NCI-H1436 (cell line): ENCODE results near the gene HLA-DPA1.
"Not testable (repeated sequence)": the region's sequence is repeated elsewhere in the genome, so short reads cannot be mapped to it uniquely, and the experiment has no call there.

ENCODE experiments used
- DNase-seq: peaks from one replicate; lab custom pipeline; 2025; lab: John Stamatoyannopoulos, UW

The HLA-DPA1 gene

DNA sequence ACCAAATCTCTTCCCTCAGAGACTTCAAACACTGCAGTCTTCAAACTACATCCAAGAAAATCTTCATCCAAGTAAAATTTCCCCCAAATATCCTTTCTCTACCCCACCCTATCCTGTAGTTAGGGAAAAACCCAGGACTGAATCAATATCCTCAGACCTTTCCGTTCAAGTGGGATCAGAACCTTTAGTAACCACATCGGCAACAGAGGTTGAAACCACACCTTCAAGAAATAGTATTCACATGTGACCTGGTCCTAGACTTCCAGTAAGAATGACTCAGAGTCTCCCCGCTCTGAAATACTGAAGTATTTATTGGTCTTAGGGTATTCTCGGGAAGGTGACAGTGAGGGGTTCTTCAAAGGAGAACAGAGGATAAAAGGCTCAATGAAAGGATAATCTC is 8.7 kb downstream of the HLA-DPA1 start:
- no peak for DNase-seq

DNA sequence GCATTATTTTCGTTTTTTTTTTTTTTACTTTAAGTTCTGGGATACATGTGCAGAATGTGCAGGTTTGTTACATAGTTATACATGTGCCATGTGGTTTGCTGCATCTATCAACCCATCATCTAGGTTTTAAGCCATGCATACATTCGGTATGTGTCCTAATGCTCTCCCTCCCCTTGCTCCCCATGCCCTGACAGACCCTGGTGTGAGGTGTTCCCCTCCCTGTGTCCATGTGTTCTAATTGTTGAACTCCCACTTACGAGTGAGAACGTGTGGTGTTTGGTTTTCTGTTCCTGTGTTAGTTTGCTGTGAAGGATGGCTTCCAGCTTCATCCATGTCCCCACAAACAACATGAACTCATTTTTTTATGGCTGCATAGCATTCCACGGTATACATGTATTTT is 10.0 kb downstream of the HLA-DPA1 start:
- DNase-seq: not testable (repeated sequence)

DNA sequence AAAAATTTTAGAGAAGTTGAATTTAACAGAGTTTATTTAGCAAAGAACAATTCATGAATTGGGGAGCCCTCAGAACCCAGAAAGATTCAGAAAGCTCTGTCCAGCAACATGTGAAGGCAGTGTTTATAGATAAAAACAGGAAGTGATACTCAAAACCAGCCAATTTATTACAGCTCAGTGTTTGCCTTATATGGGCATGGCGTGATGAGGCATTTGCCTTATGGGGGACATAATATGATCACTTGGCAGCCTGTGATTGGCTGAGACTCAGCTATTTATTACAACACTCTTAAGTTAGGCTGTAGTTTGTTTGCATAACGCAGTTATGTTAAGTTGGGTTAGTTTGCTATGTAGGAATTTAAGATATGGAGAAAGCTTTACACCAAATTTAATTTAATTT is 11.5 kb downstream of the HLA-DPA1 start:
- no peak for DNase-seq

DNA sequence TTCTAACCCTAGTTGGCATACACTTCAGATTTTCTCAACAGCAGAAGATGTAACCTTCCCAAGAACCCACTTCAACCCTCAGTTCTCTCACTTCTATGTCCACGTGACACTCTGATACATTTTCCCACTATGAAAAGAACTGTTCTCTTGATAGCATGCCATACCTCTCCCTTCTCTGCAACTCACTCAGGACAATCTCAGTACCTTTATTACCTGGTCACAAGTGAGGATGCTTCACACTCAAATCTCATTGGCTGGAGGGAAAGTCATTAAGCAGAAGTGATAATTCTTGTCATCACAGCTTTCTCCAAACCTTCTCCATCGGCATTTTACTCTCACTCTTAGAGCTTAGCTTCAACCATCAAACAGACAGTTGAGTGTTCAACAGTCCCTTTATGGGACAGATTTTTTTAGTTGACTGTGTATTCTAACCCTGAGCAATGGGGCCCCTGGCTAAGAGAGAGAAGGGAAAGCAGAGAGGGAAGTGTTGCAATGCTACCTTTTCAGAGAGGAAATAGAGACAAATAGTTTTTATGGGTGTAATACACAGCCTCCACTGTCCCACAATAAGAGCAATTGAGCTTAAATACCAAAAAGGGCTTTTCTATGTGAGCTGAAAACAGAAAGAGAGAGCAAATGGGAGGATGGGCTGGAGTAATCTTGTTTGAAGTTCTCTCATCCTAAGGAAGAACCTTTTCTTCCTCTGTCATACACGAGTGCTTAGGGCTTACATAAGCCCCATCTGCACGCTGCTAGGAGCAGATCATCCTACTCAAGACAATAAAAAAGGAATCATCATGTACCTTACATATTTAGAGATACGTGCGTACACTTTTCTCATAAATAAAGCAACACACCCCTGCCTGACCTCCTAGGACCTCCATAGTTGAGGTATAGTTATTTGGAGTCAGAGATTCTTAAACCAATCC is 16.0 kb downstream of the HLA-DPA1 start:
- no peak for DNase-seq

DNA sequence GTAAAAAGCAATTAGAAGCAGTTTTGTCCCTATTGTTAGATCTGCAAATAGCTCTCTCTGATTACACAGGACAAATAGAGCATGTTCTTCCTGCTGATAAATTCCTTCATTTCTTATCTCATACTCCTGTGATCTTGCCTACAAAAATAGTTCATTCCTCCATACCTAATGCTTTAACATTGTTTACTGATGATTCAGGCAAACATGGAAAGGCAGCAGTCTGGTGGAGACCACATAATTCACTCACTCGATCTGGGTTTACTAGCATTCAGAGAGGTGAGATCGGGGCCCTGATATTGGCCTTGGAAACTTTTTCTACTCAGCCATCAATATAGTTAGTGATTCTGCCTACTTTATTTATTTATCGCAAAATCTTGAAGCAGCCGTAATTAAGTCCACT is 20.2 kb downstream of the HLA-DPA1 start:
- no peak for DNase-seq

DNA sequence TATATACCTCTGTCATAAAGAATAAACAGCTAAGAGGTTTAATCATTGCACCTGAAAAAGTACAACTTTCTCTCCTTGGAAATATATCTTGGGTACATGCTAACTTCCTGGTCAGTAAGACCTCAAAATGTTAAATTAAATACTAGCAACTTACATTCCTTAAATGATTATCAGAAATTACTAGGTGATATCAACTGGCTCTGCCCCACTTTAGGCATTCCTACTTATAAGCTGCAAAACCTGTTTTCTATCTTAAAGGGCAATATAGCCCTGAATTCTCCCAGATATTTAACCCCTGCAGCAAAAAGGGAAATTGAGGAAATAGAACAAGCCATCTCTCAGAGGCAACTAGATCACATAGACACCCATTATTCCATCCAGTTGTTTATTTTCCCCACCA is 20.8 kb downstream of the HLA-DPA1 start:
- no peak for DNase-seq

DNA sequence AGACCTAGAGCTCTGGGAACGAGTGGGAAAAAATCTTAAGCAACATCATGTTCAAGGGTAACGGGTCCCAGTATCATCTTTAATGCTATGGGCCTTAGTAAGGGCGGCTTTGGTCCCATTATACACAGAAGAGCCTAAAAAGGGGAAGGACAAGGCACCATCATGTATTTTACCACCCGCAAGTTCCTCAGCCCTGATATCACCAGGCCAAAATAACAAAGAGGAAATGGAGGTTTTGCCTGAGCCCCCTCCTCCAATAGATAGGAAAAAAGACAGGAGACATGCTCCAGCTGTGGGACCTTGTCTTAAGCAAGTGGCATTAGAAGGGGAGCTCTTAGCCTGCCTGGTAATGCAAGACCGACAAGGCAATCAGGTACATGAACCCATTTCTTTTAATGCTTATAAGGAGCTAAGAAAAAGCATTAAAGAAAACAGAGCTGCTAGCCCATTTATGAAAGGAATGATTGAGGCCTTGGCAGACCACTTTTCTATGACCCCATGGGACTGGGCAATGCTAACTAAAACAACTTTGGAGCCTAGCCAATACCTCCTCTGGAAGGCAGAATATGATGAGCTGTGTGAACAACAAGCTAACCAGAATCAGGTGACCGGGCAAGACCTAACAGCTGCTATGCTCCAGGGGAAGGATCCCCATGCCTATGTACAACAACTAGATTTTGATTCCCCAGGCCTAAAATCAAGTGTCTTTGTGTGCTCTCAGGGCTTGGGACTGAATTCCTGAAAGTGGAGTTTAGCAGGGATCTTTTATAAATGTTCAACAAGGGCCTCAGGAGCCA is 23.2 kb downstream of the HLA-DPA1 start:
- DNase-seq: no peak

DNA sequence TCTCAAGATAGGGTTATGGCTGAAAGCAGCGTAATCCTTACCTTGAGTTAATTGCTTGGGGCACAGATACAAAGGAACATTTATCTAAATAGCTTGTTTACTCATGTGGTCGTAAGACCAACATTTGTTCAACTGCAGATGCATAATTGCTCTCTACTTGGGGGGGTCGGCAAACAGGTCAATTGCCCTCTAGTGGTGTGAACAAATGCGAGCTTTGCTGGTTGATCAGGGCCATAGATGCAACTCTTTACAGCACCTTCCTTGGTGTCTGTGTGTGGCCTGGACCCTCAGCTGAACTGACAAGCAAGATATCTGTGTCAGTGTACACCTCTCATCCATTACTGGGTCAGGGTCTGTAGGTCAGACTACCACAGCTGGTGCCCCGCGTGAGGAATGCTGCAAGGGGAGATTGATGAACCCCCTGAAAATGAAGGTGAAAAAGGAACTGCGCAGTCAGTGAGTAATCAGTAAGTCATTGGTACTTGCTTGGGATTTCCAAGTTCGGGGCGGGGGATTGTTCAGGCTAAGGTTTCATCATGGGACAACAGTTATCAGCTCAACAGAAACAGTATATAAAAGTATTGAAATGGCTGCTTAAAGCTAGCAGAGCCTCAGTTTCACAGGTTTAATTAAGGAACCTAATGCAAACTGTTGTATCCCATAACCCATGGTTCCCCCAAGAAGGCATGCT is 24.0 kb downstream of the HLA-DPA1 start:
- DNase-seq: no peak

DNA sequence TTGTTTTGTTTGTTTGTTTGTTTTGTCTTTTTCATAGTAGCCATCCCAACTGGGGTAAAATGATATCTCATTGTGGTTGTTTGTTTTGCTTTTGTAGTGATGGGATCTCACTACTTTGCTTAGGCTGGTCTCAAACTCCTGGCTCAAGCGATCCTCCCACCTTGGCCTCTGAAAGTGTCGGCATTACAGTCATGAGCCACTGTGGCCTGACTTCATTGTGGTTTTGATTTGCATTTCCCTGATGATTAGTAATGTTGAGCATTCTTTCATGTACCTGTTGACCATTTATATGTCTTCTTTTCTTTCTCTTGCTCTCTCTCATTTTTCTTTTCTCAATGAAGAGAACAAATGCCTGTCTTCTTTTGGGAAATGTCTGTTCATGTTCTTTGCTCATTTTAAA is 33.3 kb downstream of the HLA-DPA1 start:
- DNase-seq: no peak

DNA sequence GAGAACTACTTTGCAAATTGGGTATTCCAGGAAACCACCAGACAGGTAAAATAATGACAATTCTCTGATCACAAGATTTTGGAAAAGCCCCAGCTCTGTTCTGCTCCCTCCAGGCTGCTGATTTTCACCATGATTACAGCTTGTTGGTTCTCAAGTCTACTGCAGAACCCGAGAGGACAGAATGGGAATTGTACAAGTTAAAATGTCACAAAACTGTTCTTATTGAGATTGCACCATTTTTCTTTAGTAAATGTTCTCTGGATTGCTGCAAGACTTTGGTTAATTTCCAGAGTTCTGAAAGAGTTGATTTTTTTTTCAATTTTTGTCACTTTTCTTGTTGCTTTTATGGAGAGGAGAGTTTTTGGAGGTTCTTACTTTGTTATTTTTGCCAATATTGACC is 36.9 kb downstream of the HLA-DPA1 start:
- DNase-seq: no peak

DNA sequence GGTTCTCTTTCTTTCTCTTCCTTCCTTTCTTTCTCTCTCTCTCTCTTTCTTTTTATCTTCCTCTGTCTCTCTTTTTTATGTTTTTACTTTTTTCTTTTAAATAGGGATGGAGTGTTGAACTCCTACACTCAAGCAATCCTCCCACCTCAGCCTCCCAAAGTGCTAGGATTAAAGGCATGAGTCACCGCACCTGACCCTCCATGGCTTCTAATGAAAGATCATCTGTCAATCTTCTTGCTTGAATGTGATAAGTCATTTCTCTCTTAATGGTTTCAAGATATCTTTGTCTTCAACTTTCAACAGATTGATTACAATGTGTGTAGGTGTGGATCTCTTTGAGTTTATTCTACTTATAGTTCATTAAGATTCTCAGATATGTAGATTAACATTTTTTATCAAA is 38.9 kb downstream of the HLA-DPA1 start:
- no peak for DNase-seq

DNA sequence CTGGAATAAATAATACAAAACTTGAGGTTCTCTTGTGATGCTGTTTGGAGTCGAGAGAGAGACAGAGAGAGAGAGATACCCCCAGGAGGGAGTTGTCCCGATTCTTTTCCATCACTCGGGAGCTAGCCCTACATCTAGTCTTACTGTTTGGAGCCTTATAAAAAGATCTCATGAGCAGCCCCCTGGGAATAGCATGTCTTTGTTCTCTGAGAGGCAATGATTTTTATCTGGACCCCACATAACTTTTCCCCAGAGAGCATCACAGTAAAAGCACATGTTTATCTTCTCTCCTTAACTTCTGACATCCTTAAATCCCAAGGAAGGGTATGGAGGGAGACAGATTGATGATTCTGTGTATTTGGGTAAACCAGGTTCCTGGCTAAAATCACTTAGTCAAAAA is 43.2 kb downstream of the HLA-DPA1 start:
- no peak for DNase-seq

DNA sequence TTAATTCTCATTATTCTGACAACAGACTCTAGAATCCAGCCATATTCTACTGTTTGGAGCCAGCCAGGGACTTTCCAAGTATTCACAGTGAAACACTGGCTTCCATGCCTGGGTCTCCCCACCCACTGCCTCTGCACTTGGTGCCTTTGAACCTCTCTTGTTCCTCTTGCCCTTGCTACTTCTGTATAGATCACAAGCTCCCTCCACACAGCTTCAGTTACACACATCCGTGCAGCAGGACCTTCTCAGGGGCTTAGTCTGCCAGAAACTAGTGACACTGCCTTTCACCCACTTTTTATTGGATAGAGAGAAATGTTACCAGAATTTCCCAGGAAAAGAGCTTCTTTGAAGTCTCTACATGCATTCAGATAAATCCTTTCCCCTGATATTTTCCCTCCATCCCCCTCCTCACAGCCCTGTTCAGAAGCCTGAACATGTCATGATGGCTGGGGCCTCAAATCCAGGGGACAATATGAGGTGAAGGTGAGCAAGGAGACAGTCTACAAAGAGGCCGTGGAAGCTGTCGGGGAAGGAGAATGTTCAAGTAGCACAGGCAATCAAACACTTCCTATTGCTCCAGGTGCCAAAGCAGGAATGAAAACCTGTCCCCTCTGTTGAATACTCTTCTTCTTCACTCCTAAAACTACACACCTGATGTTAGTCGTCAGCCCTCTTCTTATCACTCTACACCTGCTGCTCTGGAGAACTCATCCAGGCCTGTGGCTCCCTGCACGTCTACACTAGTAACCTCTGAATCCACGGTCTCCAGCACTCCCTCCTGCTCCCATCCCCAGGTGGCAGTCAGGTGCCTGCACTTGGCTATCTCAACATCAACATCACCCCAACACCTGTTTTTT is 43.9 kb downstream of the HLA-DPA1 start:
- DNase-seq: no peak

DNA sequence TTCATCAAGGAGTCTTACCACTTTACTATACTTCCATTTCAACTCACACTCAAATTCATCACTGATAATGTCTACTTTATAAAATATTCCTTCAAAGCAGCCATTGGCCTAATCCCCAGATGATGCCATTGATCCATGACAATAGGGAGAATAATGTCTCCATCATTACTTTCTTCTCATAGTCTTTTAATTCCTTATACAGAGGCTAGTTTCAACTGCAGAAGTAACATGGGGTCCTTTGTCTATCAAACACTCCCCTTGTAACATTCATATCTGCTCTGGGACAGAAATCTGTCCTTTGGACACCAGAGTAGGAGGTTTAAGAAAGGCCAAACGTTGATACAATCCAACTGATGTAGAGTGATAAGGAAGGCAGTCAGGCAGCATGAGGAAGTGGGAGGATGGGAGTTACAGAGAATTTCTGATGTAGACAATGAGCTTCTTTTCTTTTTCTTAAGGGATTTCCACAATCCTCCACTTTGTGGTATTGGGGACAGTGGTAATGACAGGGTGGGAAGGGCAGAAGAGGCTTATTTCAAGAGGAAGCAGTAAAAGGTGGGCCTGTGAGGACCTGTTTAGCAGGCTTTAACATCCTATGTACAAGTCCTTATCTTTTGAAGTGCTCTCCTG is 45.1 kb downstream of the HLA-DPA1 start:
- no peak for DNase-seq

DNA sequence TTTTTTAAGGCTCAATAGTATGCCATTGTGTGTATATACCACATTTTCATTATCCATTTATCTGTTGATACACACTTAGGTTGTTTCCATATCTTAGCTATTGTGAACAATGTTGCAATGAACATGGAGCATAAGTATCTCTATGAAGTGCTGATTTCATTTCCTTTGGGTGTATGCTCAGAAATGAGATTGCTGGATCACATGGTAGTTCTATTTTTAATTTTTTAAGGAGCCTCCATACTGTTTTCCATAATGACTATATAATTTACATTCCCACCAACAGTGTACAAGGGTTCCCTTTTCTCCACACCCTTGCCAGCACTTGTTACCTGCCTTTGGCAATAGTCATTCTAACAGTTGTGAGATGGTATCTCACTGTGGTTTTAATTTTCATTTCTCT is 48.9 kb downstream of the HLA-DPA1 start:
- DNase-seq: no peak

DNA sequence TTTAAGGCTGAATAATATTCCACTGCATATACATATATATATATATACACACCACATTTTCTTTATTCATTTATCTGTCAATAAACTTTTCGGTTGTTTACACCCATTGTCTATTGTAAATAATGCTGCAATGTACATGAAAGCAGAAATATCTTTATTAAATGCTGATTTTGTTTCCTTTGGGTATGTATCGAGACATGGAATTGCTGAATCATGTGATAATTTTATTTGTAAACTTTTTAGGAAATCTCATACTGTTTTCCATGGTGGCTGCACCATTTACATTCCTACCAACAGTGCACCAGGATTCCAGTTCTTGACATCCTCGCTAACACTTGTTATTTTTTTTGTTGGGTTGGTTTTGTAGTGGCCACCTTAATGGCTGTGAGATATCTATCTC is 49.9 kb downstream of the HLA-DPA1 start:
- DNase-seq: no peak

DNA sequence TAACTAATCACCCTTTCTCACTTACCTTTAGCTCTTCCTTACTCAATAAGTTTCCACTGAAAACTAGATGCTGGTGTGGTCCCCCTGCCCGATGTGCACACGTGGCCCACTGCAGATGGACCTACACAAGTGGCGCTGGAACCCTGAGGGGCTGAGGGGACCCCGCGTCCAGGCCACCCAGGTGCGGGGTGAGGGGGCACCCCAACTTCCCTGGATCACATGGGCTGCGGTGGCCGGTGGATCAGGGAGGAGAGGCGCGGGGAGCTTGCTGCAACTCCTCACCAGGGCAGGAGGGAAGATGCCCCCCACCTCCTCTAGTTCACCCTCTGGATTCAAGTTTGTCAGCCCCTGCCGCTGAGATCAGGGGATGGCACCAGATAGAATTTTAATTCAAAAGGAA is 51.5 kb downstream of the HLA-DPA1 start:
- DNase-seq: no peak

DNA sequence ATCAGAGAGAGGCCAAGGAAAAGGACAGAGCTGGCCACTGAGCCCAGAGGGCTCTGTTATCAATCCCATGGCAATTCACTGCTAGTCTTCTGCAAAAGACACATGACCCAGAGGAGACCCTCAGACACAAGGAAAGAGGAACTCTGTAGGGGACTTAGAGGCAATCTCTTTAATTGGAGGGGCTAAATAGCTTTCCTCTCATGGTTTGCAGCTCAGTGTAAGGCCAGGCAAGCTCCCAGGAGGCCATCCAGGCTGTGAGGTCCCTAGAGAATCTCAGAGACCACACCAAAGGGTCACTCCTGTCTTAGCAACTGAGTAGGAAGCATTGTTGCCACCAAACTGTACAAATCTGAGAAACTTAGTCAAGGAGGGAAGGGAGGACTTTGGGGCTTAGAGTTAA is 54.1 kb downstream of the HLA-DPA1 start:
- DNase-seq: no peak

DNA sequence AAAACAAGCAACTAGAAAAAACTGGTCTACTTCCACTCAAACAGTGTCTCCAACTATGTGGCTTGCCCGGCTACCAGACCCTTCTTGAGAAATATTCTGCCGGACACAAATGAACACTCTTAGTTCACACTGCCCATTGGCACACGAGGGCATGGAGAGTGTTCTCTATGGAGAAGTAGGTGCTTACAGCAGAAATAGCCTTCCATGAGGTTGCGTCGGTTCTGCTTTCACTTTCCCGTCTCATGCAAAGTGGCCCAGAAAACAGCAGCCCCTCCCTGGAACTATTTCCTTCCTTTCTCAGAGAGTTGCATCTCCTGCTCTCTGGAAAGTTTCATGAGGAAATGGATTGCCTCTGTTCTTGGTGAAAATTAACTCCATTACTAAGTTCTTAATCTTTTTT is 54.5 kb downstream of the HLA-DPA1 start:
- no peak for DNase-seq

DNA sequence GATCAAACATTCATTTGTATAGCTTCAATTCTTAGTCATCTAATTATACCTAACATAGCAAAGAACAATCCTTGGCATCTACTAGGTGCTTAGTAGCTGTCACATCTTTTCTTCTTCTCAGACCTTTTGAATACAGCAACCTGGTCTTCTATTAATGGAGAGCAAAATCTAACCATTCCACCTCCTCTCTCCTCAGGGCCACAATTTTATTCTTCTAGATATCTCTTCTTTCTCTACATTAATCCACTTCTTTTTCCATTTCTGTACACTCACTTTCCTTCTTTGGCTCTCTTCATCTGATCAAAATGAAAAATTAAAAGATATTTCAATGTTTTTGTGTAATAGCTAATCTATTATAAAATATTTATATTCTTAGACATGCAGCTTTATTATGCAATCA is 55.0 kb downstream of the HLA-DPA1 start:
- DNase-seq: no peak

DNA sequence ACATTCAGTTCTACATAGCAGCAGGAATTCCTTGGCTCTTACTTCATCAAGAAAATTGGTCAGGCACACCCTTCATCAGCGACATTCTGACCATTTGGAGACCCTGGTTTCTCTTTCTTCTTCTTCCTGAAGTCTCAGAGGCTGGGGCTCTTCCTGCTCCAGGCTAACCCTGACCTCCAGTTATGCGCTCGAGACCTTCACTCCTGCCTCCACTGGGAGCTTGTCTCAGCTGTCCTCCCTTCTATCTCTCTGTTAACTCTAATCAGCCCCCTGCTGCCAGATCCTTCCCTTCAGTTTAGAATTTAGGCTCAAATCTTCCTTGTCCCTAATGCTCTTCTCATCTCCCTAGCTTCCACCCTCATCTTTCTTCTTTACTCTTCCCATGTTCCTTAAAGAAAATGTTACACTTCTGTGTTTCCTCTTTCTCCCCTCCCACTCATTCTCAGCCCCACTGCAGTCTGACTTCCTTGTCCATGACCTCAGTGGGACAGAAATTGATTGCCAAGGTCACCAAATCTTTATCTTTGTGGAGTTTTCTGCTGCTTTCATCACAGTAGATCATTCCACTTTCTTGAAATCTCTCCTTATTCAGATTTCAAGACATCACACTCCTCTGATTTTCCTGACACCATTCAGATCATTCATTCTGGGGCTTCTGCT is 55.6 kb downstream of the HLA-DPA1 start:
- DNase-seq: no peak
